HG03280 (cell line): ENCODE results near the gene PMM1.

ENCODE experiments used
- ATAC-seq: cut with Tn5 transposase; IDR thresholded peaks from one replicate; pipeline ENCODE4 v1.9.1; 2021; ENCODE audit warnings: mild to moderate bottlenecking, moderate library complexity; ENCODE audit not compliant: unreplicated experiment

Gene PMM1

GRCh38 chr22:41539146-41540005 is 50.3 kb downstream of the PMM1 start:
- no peak for ATAC-seq

- no peak for ATAC-seq
Measured at GRCh38 chr22:41538583-41538982, 51.1 kb downstream of the PMM1 start.

- ATAC-seq, result no peak
Measured at GRCh38 chr22:41537203-41537602, 52.4 kb downstream of the PMM1 start.

GRCh38 chr22:41535244-41535643 is 54.4 kb downstream of the PMM1 start:
- no peak for ATAC-seq

GRCh38 chr22:41534219-41534618 is 55.4 kb downstream of the PMM1 start:
- no peak for ATAC-seq

- no peak for ATAC-seq
Measured at GRCh38 chr22:41532908-41533825, 56.5 kb downstream of the PMM1 start.

GRCh38 chr22:41531715-41532477 is 57.7 kb downstream of the PMM1 start:
- ATAC-seq, result no peak

- no peak for ATAC-seq
Measured at GRCh38 chr22:41530890-41531714, 58.5 kb downstream of the PMM1 start.

- no peak for ATAC-seq
Measured at GRCh38 chr22:41528938-41529561, 60.6 kb downstream of the PMM1 start.

GRCh38 chr22:41528132-41528766 is 61.4 kb downstream of the PMM1 start:
- ATAC-seq, result no peak
